CD14-positive monocyte (primary cell): ENCODE data around the gene IFNGR1. TPM values are rescaled to one million over a fixed set of nuclear protein-coding genes. Genes with fewer than 3 reads are reported as not detected.

ENCODE experiments used
- DNase-seq, 3 donors: peaks; one replicate each; pipeline ENCODE4 v3.0.0-alpha.2; 2011 to 2022
- H2AFZ ChIP-seq: 2 replicates; pipeline ENCODE4 v1.6.0; 2012; ENCODE audit warnings: mild to moderate bottlenecking, low read depth, low read length, inconsistent platforms; ENCODE audit not compliant: insufficient read depth, poor library complexity, severe bottlenecking
- H3K27ac ChIP-seq, 2 donors: 1 replicate in 1 of 2; 2 replicates in 1 of 2; pipeline ENCODE4 v1.5.1; 2012 to 2013; ENCODE audit warnings: low read length in 2 of 2, control low read depth in 1 of 2, inconsistent platforms in 1 of 2, low read depth in 1 of 2, mild to moderate bottlenecking in 1 of 2
- H3K27me3 ChIP-seq, 2 donors: one replicate each; pipeline versions ENCODE4 v1.6.0 to v1.6.1; 2011 to 2013; ENCODE audit warnings: low read length in 2 of 2; ENCODE audit not compliant: control insufficient read depth in 2 of 2, insufficient read depth in 2 of 2
- H3K36me3 ChIP-seq, 2 donors: replicated peaks in 1 of 2; 1 replicate in 1 of 2; 2 replicates in 1 of 2; pipeline versions ENCODE4 v1.5.1 to v1.6.1; 2012 to 2013; ENCODE audit warnings: low read length in 2 of 2, control low read depth in 1 of 2, inconsistent platforms in 1 of 2, mild to moderate bottlenecking in 1 of 2; ENCODE audit not compliant: insufficient read depth in 2 of 2, control insufficient read depth in 1 of 2
- H3K4me1 ChIP-seq, 2 donors: 1 replicate in 1 of 2; 2 replicates in 1 of 2; pipeline versions ENCODE4 v1.5.1 to v1.6.1; 2012 to 2013; ENCODE audit warnings: low read length in 2 of 2, control low read depth in 1 of 2, inconsistent platforms in 1 of 2, mild to moderate bottlenecking in 1 of 2, moderate library complexity in 1 of 2; ENCODE audit not compliant: insufficient read depth in 2 of 2, control insufficient read depth in 1 of 2
- H3K4me2 ChIP-seq: replicated peaks from 2 replicates; pipeline ENCODE3; 2012; ENCODE audit warnings: low read length, moderate library complexity, mild to moderate bottlenecking; ENCODE audit not compliant: poor library complexity, severe bottlenecking; ENCODE audit errors: extremely low read depth
- H3K4me3 ChIP-seq, 3 experiments: fragments of 200-600 bp in 1 of 3; sonication (generic) in 1 of 3; replicated peaks in 1 of 3; 1 replicate in 2 of 3; 2 replicates in 1 of 3; pipeline ENCODE4 v1.5.1; 2011 to 2013; ENCODE audit warnings: low read length in 3 of 3, mild to moderate bottlenecking in 3 of 3, control low read depth in 2 of 3, low read depth in 2 of 3, inconsistent platforms in 1 of 3, moderate library complexity in 1 of 3
- H3K79me2 ChIP-seq: 2 replicates; pipeline ENCODE4 v1.6.0; 2012; ENCODE audit warnings: mild to moderate bottlenecking, control low read depth, inconsistent platforms, low read length, moderate library complexity; ENCODE audit not compliant: insufficient read depth
- H3K9ac ChIP-seq: 2 replicates; pipeline ENCODE4 v1.6.0; 2017; ENCODE audit warnings: low read length, mild to moderate bottlenecking; ENCODE audit not compliant: insufficient read depth, poor library complexity, severe bottlenecking
- H3K9me3 ChIP-seq, 2 donors: replicated peaks in 1 of 2; 1 replicate in 1 of 2; 2 replicates in 1 of 2; pipeline versions ENCODE4 v1.5.1 to v1.6.1; 2012 to 2013; ENCODE audit warnings: low read length in 2 of 2, control low read depth in 1 of 2; ENCODE audit not compliant: control insufficient read depth in 1 of 2, insufficient read depth in 1 of 2
- H4K20me1 ChIP-seq: 2 replicates; pipeline ENCODE4 v1.6.0; 2012; ENCODE audit warnings: mild to moderate bottlenecking, low read length, control low read depth, moderate library complexity; ENCODE audit not compliant: insufficient read depth
- H3K27ac Mint-ChIP-seq, 7 donors: one replicate each; pipeline ENCODE4 v1.8.0; 2020; ENCODE audit warnings: mild to moderate bottlenecking in 7 of 7, mixed read lengths in 7 of 7, moderate library complexity in 6 of 7, inconsistent platforms in 2 of 7
- H3K27me3 Mint-ChIP-seq, 3 donors: one replicate each; pipeline ENCODE4 v1.8.0; 2021 to 2022; ENCODE audit warnings: low read depth in 3 of 3, mild to moderate bottlenecking in 3 of 3, mixed read lengths in 3 of 3, moderate library complexity in 3 of 3, inconsistent platforms in 1 of 3
- H3K36me3 Mint-ChIP-seq, 2 donors: one replicate each; pipeline ENCODE4 v1.8.0; 2020; ENCODE audit warnings: mixed read lengths in 2 of 2, inconsistent platforms in 1 of 2, mild to moderate bottlenecking in 1 of 2
- H3K4me1 Mint-ChIP-seq: one replicate; pipeline ENCODE4 v1.8.0; 2020; ENCODE audit warnings: mild to moderate bottlenecking, mixed read lengths
- H3K4me3 Mint-ChIP-seq, 2 donors: one replicate each; pipeline ENCODE4 v1.8.0; 2020; ENCODE audit warnings: mild to moderate bottlenecking in 2 of 2, mixed read lengths in 2 of 2, moderate library complexity in 1 of 2
- H3K9me3 Mint-ChIP-seq, 7 donors: one replicate each; pipeline ENCODE4 v1.8.0; 2020 to 2022; ENCODE audit warnings: mixed read lengths in 7 of 7, mild to moderate bottlenecking in 6 of 7, moderate library complexity in 6 of 7, inconsistent platforms in 2 of 7
- CTCF ChIP-seq: fragments of 200-600 bp; IDR thresholded peaks from one replicate; pipeline ENCODE4 v1.8.0; 2022; ENCODE audit warnings: antibody characterized with exemption, mild to moderate bottlenecking
- WGBS: methylation state at CpG from one replicate; pipeline ENCODE4 v1.1.5; 2013; ENCODE audit warnings: missing lambda C conversion rate; ENCODE audit not compliant: insufficient coverage; 5-methylcytosine and 5-hydroxymethylcytosine counted together
- intact Hi-C, 2 donors: fragments of 100-400 bp; cut with micrococcal nuclease; formaldehyde crosslinking; loops; one replicate each; pipeline versions ENCODE4 v1.15.0 to v1.15.1; 2023
- polyA plus RNA-seq, 3 donors: library from polyadenylated mRNA; depleted of rRNA in 1 of 3; unstranded in 2 of 3; stranded (reverse) in 1 of 3; fragments of 300-500 nt in 2 of 3; fragments of >200 nt in 1 of 3; fragmentation: Illumina TruSeq in 2 of 3; gene quantifications; 1 replicate in 2 of 3; 2 replicates in 1 of 3; pipeline ENCODE4 v1.2.3, GENCODE V29; 2012 to 2021

IFNGR1 gene
- polyA plus RNA-seq, 3 donors, result 204 to 372 (median 364) TPM

GRCh38 chr6:137162692-137163306 is 56.4 kb downstream of the IFNGR1 start:
- Histone ChIP-seq H3K9me3 (peaks cover 0 to 11% of the 10 kb centered on the region in 2 donors), H4K20me1 (no peaks in the 10 kb centered on the region), H3K36me3 (no peaks in the 10 kb centered on the region), H3K27me3 (no peaks in the 10 kb centered on the region), H3K79me2 (no peaks in the 10 kb centered on the region), H3K27ac (no peak overlapping the region), H3K4me3 (no peak overlapping the region), H3K4me2 (no peak overlapping the region), H3K9ac (no peak overlapping the region), H3K4me1 (peaks cover 45 to 69% of the 10 kb centered on the region in 2 donors), H2AFZ (no peak overlapping the region)
- Mint-ChIP-seq H3K4me3 (no peak overlapping the region), H3K9me3 (peaks cover 6 to 21% (median 13%) of the 10 kb centered on the region in 7 donors), H3K27ac (no peak overlapping the region), H3K4me1 (peaks cover 68% of the 10 kb centered on the region), H3K36me3 (peaks cover 1 to 9% of the 10 kb centered on the region in 2 donors), H3K27me3 (peaks cover 2 to 4% (median 2%) of the 10 kb centered on the region in 3 donors)
- DNase-seq, result no peak
- no peak for TF ChIP-seq CTCF
- 25% methylated on average over 2 of the region's 3 CpGs for WGBS
- intact Hi-C loops, result no loop called here

- no peak overlapping the region for H3K4me3 Mint-ChIP-seq
- Histone ChIP-seq H3K79me2 (no peaks in the 10 kb centered on the region), H3K4me3 (no peak overlapping the region), H3K4me2 (no peak overlapping the region), H4K20me1 (no peaks in the 10 kb centered on the region), H3K9ac (no peak overlapping the region), H3K4me1 (peaks cover 43 to 72% of the 10 kb centered on the region in 2 donors), H3K36me3 (no peaks in the 10 kb centered on the region), H3K27ac (no peak overlapping the region), H3K9me3 (peaks cover 0 to 11% of the 10 kb centered on the region in 2 donors), H3K27me3 (no peaks in the 10 kb centered on the region), H2AFZ (no peak overlapping the region)
- WGBS, result 96% methylated on average over 4 of the region's 5 CpGs
- peaks cover 2 to 4% (median 2%) of the 10 kb centered on the region in 3 donors for H3K27me3 Mint-ChIP-seq
- H3K9me3 Mint-ChIP-seq, result peaks cover 6 to 21% (median 11%) of the 10 kb centered on the region in 7 donors
- DNase-seq, result no peak
- H3K4me1 Mint-ChIP-seq, result peaks cover 70% of the 10 kb centered on the region
- intact Hi-C loops, result no loop called here
- no peak overlapping the region for H3K27ac Mint-ChIP-seq
- peaks cover 1 to 9% of the 10 kb centered on the region in 2 donors for H3K36me3 Mint-ChIP-seq
- TF ChIP-seq CTCF, result no peak
Observed at GRCh38 chr6:137161949-137162348, 57.2 kb downstream of the IFNGR1 start.
